ENCODE measurements around the gene IGFN1.

The IGFN1 gene

GRCh38 chr1:201268604-201269151 is 78.1 kb downstream of the IGFN1 start:
- DNase-seq = peak; percentile 78

GRCh38 chr1:201269281-201269680 is 78.7 kb downstream of the IGFN1 start:
- DNase-seq = no peak

GRCh38 chr1:201269900-201270410 is 79.3 kb downstream of the IGFN1 start:
- DNase-seq = no peak

GRCh38 chr1:201270616-201271390 is 80.2 kb downstream of the IGFN1 start:
- no peak for DNase-seq

GRCh38 chr1:201272799-201273198 is 82.2 kb downstream of the IGFN1 start:
- no peak for DNase-seq

- no peak for DNase-seq
Observed at GRCh38 chr1:201274616-201275252, 84.1 kb downstream of the IGFN1 start.

- peak; percentile 71 for DNase-seq
Observed at GRCh38 chr1:201275253-201275666, 84.6 kb downstream of the IGFN1 start.

- DNase-seq = no peak
Observed at GRCh38 chr1:201276891-201277290, 86.3 kb downstream of the IGFN1 start.

GRCh38 chr1:201277441-201277840 is 86.8 kb downstream of the IGFN1 start:
- no peak for DNase-seq

All from left hindlimb (tissue), 1 donor.